Myocyte (in vitro differentiated cells): Measurements from ENCODE around the gene ALS2CL. TPM values are rescaled to one million over a fixed set of nuclear protein-coding genes. Genes with fewer than 3 reads are reported as not detected.

Experiments used
- DNase-seq: peaks from one replicate; pipeline ENCODE4 v3.0.0-alpha.2; 2012; ENCODE audit warnings: low read depth
- total RNA-seq: library from RNA; depleted of rRNA; stranded (reverse); fragments of >200 nt; gene quantifications from 2 replicates; pipeline ENCODE4 v1.2.3, GENCODE V29; 2014

ALS2CL gene
- total RNA-seq, 1 donor from 2014 or later: 15.0 TPM

DNA sequence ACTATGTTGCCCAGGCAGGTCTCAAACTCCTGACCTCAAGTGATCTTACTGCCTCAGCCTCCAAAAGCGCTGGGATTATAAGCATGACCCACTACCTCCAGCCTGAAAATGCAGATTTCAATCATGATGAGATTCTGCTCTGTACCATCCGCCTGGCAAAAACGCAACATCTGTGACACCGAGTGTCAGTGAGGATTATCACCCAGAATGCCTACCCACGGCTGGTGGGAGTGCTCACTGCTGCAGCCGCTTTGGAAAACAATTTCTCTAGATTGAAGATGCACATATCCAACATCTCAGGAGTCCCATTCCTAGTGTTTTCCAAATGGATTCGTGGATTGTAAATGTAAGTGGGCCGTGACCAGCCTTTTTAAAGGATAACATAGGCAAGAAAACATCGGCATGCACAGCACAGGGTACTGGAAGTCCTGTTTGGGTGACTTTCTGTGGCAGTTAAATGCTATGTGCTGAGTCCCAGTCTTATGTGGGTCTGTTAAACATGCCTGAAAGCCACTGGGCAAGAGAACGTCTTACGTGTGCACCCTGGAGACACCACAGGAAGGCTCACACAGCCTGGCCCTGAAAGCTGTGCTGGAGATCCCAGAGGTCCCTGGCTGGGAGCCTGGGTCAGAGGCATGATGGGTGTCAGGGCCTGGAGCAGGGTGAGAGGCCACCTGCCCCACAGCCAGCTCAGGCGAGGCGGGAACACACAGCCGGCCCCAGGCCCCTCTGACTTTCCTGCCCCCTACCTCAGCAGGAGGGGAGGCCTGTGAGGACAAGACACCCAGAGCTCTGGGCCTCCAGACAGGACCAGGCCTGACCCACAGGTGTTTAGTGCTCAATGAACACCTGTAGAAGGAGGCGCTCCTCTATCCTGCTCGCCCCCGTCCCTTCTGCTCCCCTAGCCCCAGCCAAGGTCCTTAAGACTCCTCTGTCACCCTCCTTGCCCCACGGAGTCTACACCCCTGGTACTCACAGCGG is 23.3 kb upstream of the ALS2CL start:
- DNase-seq: no peak

GRCh38 chr3:46715507-46716175 is 22.2 kb upstream of the ALS2CL start:
- DNase-seq: no peak

DNA sequence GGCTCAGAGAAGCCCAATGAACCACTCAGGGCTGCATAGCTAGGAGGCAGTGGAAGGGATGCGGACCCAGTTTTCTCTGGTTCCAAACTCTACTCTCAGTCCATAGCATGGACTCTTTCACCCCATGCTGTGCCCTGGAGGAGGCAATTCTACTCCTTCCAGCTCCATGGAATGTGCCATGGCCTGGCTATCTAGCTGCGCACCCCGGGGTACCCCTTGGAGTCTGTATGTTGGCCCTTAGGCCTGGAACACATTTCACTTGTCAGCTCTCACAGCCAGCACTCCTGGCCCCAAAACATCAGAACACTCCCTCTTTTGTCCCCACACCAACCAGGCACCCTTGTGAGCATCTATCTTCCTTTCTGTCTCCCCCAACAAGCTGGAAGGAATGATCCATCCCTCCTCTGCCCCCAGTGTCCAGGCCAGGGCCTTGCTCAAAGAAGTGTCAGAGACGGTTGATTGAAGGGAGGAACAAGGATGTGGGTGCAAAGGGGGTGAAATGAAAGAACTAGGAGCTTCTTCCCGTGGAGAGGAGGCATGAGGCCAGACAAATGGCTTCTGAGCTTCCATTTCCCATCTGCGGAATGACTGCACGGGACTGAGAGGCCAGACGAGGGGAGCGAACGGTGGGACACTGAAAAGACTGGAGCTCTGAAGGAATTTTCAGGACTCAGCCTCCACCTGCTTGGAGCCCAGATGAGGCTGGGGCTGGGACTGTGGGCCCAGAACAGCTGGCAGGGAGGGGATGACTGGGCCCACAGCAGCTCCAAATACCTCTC is 21.4 kb upstream of the ALS2CL start:
- DNase-seq: no peak

- DNase-seq: no peak
These were observed 20.5 kb upstream of the ALS2CL start for GRCh38 chr3:46713898-46714552.

GRCh38 chr3:46713050-46713897 is 19.8 kb upstream of the ALS2CL start:
- DNase-seq: no peak

- no peak for DNase-seq
These were observed 18.9 kb upstream of the ALS2CL start for GRCh38 chr3:46712191-46713049.

DNA sequence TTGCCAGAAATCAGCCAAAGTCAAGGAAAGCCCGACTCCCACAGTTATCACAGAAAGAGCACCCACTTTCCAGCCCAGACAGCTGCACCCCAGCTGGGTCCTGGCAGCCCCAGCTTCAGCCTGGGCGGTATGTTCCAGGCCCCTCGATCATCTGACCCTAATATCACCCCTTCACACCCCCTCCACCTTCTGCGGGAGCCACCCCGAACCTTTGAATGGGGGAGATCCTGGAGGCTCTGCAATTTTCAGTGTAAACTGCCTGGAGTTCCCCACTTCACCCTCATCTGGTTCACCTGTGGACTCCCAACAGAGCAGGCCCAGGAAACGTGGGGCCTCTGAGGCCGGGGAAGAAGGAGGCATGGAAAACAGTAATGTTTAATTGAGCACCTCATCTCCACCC is 18.3 kb upstream of the ALS2CL start:
- DNase-seq: no peak

GRCh38 chr3:46711305-46711704 is 17.8 kb upstream of the ALS2CL start:
- DNase-seq: peak; percentile 85

DNA sequence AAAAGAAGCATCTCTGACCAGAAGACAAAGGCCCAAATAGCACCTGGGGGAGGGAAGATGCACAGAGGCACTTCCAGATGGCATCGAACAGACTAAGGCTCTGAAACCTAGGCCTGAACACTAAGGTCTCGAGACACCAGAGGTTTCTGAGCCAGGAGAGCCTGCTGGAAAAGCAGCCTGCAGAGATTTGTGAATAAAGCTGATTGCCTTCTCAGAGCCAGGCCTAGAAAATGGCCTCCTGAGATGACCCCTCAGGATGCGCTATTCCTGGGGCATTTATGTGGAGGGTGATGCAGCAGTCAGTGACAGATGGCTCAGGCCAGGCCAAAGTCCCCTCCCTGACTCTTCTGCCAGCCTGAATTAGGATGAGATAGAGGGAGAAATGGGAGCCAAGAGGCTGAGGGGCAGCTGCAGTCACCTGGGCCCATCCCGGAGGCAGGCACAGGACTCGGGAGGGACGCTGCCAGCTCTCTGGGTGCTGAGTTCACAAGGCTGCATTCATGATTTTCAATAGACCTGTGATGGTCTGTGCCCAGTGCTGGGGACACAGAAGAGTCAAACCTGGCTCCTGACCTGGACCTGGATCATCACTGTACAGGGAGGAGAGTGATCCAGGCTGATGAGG is 17.3 kb upstream of the ALS2CL start:
- peak; percentile 73 for DNase-seq

DNA sequence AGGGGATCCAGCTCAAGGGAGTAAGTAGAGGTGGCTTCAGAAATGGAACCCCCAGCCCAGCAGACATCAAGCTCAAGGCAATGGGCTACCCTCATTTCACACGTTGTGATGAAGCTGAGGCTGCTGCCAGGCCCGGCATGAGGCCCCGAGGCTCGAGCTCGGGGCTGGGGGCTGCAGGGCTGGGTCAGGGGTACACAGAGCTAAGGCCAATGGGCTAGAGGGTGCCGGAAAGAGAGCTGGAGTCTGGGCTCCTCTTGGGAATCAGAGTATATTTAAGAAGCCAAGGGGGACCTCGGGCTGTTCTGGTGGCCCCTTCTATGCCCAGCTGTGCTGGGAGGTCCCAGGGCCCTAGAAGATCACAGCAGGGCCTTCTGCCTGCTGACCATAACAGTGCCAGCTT is 16.8 kb upstream of the ALS2CL start:
- no peak for DNase-seq

GRCh38 chr3:46709721-46710120 is 16.2 kb upstream of the ALS2CL start:
- DNase-seq: no peak

DNA sequence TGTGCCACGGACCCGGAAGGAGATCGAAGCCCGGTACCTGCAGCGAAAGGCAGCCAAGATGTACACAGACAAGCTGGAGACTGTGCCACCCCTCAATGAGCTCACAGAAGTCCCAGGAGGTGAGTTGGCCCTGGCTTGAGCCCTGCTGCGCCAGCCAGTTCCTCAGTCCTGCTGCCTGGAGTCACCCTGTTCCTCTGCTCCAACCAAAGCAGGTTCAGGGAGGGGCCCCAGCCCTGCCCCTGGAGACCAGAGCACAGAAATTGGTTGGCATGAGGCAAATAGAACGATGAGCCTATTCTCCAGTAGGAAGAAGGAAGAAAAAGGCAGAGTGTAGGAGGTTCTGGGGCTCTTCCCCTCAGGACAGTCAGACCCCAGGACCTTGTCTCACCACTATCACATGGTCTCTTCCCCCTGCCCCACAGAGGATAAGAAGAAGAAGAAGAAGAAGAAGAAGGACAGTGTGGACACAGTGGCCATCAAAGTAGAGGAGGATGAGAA is 15.7 kb upstream of the ALS2CL start:
- no peak for DNase-seq

GRCh38 chr3:46708401-46709156 is 15.1 kb upstream of the ALS2CL start:
- DNase-seq: peak; percentile 60

DNA sequence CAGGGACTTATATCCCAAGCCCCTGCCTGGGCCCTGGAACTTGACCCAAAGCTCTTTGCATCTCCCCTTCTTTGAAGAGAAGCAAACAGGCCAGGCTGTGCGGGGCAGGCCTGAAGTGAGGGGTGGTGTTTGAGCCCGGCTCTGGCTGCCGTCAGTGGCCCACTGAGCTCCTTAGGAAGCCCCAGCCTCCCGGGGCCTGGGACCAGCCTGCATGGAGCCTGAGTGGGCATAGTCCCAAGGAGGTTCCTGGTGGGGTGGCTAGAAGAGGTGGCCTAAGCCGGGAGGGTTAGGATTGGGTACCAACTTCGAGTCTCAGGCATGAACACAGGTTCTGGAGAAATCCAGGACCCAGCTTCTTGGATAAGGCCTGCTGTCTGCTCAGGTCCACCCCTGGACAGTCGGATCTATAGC is 14.1 kb upstream of the ALS2CL start:
- DNase-seq: no peak

- DNase-seq: no peak
These were observed 13.5 kb upstream of the ALS2CL start for GRCh38 chr3:46706771-46707582.

GRCh38 chr3:46705751-46706552 is 12.5 kb upstream of the ALS2CL start:
- DNase-seq: peak; percentile 52
